GM23338 (cell line): ENCODE measurements around the gene ZNF20. TPM values are rescaled to one million over a fixed set of nuclear protein-coding genes. Genes with fewer than 3 reads are reported as not detected.

Experiments
- ATAC-seq: fragments of 200-7000 bp; cut with Tn5 transposase; 3 replicates; pipeline ENCODE4 v1.9.1; 2020
- DNase-seq: peaks from one replicate; pipeline ENCODE4 v3.0.0-alpha.2; 2015; ENCODE audit warnings: low spot score
- H2AFZ ChIP-seq: fragments of 200-600 bp; sonication (generic); 2 replicates; pipeline ENCODE4 v1.8.0; 2016; ENCODE audit warnings: antibody characterized with exemption, mild to moderate bottlenecking, moderate library complexity
- H3F3A ChIP-seq: fragments of 200-600 bp; sonication (generic); replicated peaks from 2 replicates; pipeline ENCODE4 v1.8.0; 2017; ENCODE audit warnings: antibody characterized with exemption, mixed run types, low read depth
- H3K27ac ChIP-seq: fragments of 200-600 bp; sonication (generic); 2 replicates; pipeline ENCODE4 v1.6.1; 2016; ENCODE audit warnings: low read depth
- H3K27me3 ChIP-seq: fragments of 200-600 bp; sonication (generic); 2 replicates; pipeline ENCODE4 v1.8.0; 2016; ENCODE audit warnings: mild to moderate bottlenecking, mixed run types, moderate library complexity; ENCODE audit not compliant: insufficient read depth
- H3K36me3 ChIP-seq: fragments of 200-600 bp; sonication (generic); 2 replicates; pipeline ENCODE4 v1.8.0; 2016; ENCODE audit warnings: mild to moderate bottlenecking; ENCODE audit not compliant: insufficient read depth
- H3K4me1 ChIP-seq: fragments of 200-600 bp; sonication (generic); 2 replicates; pipeline ENCODE4 v1.8.0; 2016; ENCODE audit warnings: mild to moderate bottlenecking, moderate library complexity; ENCODE audit not compliant: insufficient read depth
- H3K4me2 ChIP-seq: fragments of 200-600 bp; sonication (generic); 2 replicates; pipeline ENCODE4 v1.7.1; 2017; ENCODE audit warnings: mixed run types
- H3K4me3 ChIP-seq: fragments of 200-600 bp; sonication (generic); 2 replicates; pipeline ENCODE4 v1.6.1; 2016; ENCODE audit warnings: mixed run types
- H3K79me2 ChIP-seq: fragments of 200-600 bp; sonication (generic); replicated peaks from 2 replicates; pipeline ENCODE4 v1.8.0; 2017; ENCODE audit warnings: mild to moderate bottlenecking; ENCODE audit not compliant: insufficient read depth
- H3K9me2 ChIP-seq: fragments of 200-600 bp; sonication (generic); 2 replicates; pipeline ENCODE4 v1.8.0; 2017; ENCODE audit not compliant: insufficient read depth
- H4K20me1 ChIP-seq: fragments of 200-600 bp; sonication (generic); replicated peaks from 2 replicates; pipeline ENCODE4 v1.8.0; 2017; ENCODE audit warnings: mild to moderate bottlenecking; ENCODE audit not compliant: insufficient read depth
- H3K27ac Mint-ChIP-seq: 2 replicates; pipeline ENCODE4 v1.8.0; 2020; ENCODE audit warnings: inconsistent platforms, mild to moderate bottlenecking, moderate library complexity, mixed read lengths
- H3K27me3 Mint-ChIP-seq: 3 replicates; pipeline ENCODE4 v1.8.0; 2022; ENCODE audit warnings: low read depth, mild to moderate bottlenecking, moderate library complexity, mixed read lengths, inconsistent platforms; ENCODE audit not compliant: insufficient read depth, poor library complexity
- H3K36me3 Mint-ChIP-seq: 3 replicates; pipeline ENCODE4 v1.8.0; 2021; ENCODE audit warnings: low read depth, mild to moderate bottlenecking, inconsistent platforms, moderate library complexity, mixed read lengths
- H3K4me1 Mint-ChIP-seq: 3 replicates; pipeline ENCODE4 v1.8.0; 2020; ENCODE audit warnings: mild to moderate bottlenecking, inconsistent platforms, mixed read lengths
- H3K4me3 Mint-ChIP-seq: 3 replicates; pipeline ENCODE4 v1.8.0; 2021; ENCODE audit warnings: moderate library complexity, mild to moderate bottlenecking, inconsistent platforms, mixed read lengths
- H3K9me3 Mint-ChIP-seq: 3 replicates; pipeline ENCODE4 v1.8.0; 2020; ENCODE audit warnings: moderate library complexity, mild to moderate bottlenecking, inconsistent platforms, mixed read lengths
- CREB1 ChIP-seq: fragments of 250-450 bp; sonication (Bioruptor Pico); IDR thresholded peaks from 2 replicates; pipeline ENCODE4 v1.5.0; 2020; ENCODE audit warnings: low read depth, mild to moderate bottlenecking, moderate library complexity
- EZH2 ChIP-seq: fragments of 200-600 bp; sonication (generic); IDR thresholded peaks from one replicate; pipeline ENCODE4 v1.8.0; 2017; ENCODE audit warnings: antibody characterized with exemption, mild to moderate bottlenecking, low read depth; ENCODE audit not compliant: unreplicated experiment
- EZH2phosphoT487 ChIP-seq: fragments of 200-600 bp; sonication (generic); IDR thresholded peaks from one replicate; pipeline ENCODE4 v1.8.1; 2018; ENCODE audit warnings: antibody characterized with exemption; ENCODE audit not compliant: unreplicated experiment
- JUNB ChIP-seq: IDR thresholded peaks from one replicate; pipeline ENCODE4 v1.6.1; 2016; ENCODE audit warnings: antibody characterized with exemption; ENCODE audit not compliant: unreplicated experiment
- NANOG ChIP-seq: IDR thresholded peaks from 2 replicates; pipeline ENCODE4 v1.6.1; 2016; ENCODE audit warnings: antibody characterized with exemption, borderline replicate concordance
- POLR2AphosphoS5 ChIP-seq: IDR thresholded peaks from 2 replicates; pipeline ENCODE4 v1.6.1; 2016; ENCODE audit warnings: antibody characterized with exemption, low read depth
- STAT1 ChIP-seq: IDR thresholded peaks from one replicate; pipeline ENCODE4 v1.6.1; 2016; ENCODE audit warnings: antibody characterized with exemption; ENCODE audit not compliant: unreplicated experiment
- ZNF114 ChIP-seq: fragments of 250-450 bp; sonication (Bioruptor Pico); IDR thresholded peaks from 2 replicates; pipeline ENCODE4 v1.5.0; 2020; ENCODE audit warnings: mild to moderate bottlenecking, moderate library complexity
- ZNF331 ChIP-seq: fragments of 250-450 bp; sonication (Bioruptor Pico); IDR thresholded peaks from 2 replicates; pipeline ENCODE4 v1.5.0; 2020; ENCODE audit warnings: low read depth, mild to moderate bottlenecking, moderate library complexity
- polyA plus RNA-seq: library from polyadenylated mRNA; unstranded; fragments of >200 nt; fragmentation: Nextera tagmentation; extraction: Ambion mirVana; gene quantifications from 2 replicates; pipeline ENCODE4 v1.2.1, GENCODE V29; 2016
- total RNA-seq: library from RNA; depleted of rRNA; stranded (reverse); fragments of >200 nt; shearing (Covaris generic); gene quantifications from 2 replicates; pipeline ENCODE4 v1.2.3, GENCODE V29; 2014
- TF ChIP-seq, protein P1 (sequence below): fragments of 250-450 bp; sonication (Bioruptor Pico); IDR thresholded peaks from 2 replicates; pipeline ENCODE4 v1.5.0; 2020; ENCODE audit warnings: mild to moderate bottlenecking, moderate library complexity
- TF ChIP-seq, protein P2 (sequence below): IDR thresholded peaks from 2 replicates; pipeline ENCODE4 v1.6.1; 2016; ENCODE audit warnings: antibody characterized with exemption
- TF ChIP-seq, protein P3 (sequence below), 2 experiments: fragments of 200-600 bp in 1 of 2; sonication (generic) in 1 of 2; conservative IDR thresholded peaks; 2 replicates each; pipeline versions ENCODE4 v1.5.1 to v1.6.1; 2016 to 2017; ENCODE audit warnings: antibody characterized with exemption in 2 of 2, low read depth in 2 of 2, mild to moderate bottlenecking in 2 of 2, moderate library complexity in 1 of 2
- TF ChIP-seq, protein P4 (sequence below): IDR thresholded peaks from one replicate; pipeline ENCODE4 v1.6.1; 2018; ENCODE audit warnings: antibody characterized with exemption; ENCODE audit not compliant: unreplicated experiment

ZNF20 gene
- total and polyA plus RNA-seq, 2 experiments from 2014 or later, result 4.1 to 7.5 TPM

DNA sequence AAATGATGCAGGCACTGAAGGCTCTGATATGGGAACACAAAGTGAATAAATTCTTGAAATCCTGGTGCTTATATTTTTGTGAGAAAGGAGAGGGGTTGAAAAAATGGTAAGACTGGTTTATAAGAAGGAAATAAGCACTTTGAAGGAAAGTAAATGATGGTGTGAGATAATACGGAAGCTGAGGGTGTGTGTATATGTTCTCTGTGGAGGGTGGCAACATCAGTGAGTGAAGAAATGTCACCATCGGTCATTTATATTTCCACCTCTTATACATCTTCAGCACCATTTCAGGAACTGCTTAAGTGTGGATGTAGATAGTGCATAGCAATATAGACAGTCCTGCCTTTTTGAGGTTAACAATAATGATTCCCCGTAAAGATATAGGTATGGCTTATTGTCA is 40.2 kb upstream of the ZNF20 start:
- Histone ChIP-seq H3F3A (no peaks in the 10 kb centered on the region), H3K4me1 (peaks cover 10% of the 10 kb centered on the region), H4K20me1 (no peaks in the 10 kb centered on the region), H3K36me3 (no peaks in the 10 kb centered on the region; the same call in 1 of the 2 replicates), H3K79me2 (peaks cover 34% of the 10 kb centered on the region), H3K4me3 (no peak overlapping the region), H3K27ac (no peak overlapping the region), H3K9me2 (no peaks in the 10 kb centered on the region), H3K4me2 (no peak overlapping the region), H2AFZ (no peak overlapping the region), H3K27me3 (no peaks in the 10 kb centered on the region)
- TF ChIP-seq, protein P1, sequence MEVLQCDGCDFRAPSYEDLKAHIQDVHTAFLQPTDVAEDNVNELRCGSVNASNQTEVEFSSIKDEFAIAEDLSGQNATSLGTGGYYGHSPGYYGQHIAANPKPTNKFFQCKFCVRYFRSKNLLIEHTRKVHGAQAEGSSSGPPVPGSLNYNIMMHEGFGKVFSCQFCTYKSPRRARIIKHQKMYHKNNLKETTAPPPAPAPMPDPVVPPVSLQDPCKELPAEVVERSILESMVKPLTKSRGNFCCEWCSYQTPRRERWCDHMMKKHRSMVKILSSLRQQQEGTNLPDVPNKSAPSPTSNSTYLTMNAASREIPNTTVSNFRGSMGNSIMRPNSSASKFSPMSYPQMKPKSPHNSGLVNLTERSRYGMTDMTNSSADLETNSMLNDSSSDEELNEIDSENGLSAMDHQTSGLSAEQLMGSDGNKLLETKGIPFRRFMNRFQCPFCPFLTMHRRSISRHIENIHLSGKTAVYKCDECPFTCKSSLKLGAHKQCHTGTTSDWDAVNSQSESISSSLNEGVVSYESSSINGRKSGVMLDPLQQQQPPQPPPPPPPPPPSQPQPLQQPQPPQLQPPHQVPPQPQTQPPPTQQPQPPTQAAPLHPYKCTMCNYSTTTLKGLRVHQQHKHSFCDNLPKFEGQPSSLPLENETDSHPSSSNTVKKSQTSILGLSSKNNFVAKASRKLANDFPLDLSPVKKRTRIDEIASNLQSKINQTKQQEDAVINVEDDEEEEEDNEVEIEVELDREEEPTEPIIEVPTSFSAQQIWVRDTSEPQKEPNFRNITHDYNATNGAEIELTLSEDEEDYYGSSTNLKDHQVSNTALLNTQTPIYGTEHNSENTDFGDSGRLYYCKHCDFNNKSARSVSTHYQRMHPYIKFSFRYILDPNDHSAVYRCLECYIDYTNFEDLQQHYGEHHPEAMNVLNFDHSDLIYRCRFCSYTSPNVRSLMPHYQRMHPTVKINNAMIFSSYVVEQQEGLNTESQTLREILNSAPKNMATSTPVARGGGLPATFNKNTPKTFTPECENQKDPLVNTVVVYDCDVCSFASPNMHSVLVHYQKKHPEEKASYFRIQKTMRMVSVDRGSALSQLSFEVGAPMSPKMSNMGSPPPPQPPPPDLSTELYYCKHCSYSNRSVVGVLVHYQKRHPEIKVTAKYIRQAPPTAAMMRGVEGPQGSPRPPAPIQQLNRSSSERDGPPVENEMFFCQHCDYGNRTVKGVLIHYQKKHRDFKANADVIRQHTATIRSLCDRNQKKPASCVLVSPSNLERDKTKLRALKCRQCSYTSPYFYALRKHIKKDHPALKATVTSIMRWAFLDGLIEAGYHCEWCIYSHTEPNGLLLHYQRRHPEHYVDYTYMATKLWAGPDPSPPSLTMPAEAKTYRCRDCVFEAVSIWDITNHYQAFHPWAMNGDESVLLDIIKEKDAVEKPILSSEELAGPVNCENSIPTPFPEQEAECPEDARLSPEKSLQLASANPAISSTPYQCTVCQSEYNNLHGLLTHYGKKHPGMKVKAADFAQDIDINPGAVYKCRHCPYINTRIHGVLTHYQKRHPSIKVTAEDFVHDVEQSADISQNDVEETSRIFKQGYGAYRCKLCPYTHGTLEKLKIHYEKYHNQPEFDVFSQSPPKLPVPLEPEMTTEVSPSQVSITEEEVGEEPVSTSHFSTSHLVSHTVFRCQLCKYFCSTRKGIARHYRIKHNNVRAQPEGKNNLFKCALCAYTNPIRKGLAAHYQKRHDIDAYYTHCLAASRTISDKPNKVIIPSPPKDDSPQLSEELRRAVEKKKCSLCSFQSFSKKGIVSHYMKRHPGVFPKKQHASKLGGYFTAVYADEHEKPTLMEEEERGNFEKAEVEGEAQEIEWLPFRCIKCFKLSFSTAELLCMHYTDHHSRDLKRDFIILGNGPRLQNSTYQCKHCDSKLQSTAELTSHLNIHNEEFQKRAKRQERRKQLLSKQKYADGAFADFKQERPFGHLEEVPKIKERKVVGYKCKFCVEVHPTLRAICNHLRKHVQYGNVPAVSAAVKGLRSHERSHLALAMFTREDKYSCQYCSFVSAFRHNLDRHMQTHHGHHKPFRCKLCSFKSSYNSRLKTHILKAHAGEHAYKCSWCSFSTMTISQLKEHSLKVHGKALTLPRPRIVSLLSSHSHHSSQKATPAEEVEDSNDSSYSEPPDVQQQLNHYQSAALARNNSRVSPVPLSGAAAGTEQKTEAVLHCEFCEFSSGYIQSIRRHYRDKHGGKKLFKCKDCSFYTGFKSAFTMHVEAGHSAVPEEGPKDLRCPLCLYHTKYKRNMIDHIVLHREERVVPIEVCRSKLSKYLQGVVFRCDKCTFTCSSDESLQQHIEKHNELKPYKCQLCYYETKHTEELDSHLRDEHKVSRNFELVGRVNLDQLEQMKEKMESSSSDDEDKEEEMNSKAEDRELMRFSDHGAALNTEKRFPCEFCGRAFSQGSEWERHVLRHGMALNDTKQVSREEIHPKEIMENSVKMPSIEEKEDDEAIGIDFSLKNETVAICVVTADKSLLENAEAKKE (CRISPR knock-in tag), result no peak
- TF ChIP-seq ZNF114 (CRISPR knock-in tag), result no peak
- TF ChIP-seq, protein P2, sequence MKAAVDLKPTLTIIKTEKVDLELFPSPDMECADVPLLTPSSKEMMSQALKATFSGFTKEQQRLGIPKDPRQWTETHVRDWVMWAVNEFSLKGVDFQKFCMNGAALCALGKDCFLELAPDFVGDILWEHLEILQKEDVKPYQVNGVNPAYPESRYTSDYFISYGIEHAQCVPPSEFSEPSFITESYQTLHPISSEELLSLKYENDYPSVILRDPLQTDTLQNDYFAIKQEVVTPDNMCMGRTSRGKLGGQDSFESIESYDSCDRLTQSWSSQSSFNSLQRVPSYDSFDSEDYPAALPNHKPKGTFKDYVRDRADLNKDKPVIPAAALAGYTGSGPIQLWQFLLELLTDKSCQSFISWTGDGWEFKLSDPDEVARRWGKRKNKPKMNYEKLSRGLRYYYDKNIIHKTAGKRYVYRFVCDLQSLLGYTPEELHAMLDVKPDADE, result no peak
- no peak for TF ChIP-seq ZNF331
- TF ChIP-seq, protein P3, sequence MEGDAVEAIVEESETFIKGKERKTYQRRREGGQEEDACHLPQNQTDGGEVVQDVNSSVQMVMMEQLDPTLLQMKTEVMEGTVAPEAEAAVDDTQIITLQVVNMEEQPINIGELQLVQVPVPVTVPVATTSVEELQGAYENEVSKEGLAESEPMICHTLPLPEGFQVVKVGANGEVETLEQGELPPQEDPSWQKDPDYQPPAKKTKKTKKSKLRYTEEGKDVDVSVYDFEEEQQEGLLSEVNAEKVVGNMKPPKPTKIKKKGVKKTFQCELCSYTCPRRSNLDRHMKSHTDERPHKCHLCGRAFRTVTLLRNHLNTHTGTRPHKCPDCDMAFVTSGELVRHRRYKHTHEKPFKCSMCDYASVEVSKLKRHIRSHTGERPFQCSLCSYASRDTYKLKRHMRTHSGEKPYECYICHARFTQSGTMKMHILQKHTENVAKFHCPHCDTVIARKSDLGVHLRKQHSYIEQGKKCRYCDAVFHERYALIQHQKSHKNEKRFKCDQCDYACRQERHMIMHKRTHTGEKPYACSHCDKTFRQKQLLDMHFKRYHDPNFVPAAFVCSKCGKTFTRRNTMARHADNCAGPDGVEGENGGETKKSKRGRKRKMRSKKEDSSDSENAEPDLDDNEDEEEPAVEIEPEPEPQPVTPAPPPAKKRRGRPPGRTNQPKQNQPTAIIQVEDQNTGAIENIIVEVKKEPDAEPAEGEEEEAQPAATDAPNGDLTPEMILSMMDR (conservative IDR thresholded peaks at IDR 0.05; ENCODE audit: low read depth in 2 of 2), result no peak
- no peak for TF ChIP-seq STAT1
- TF ChIP-seq NANOG, result no peak
- TF ChIP-seq, protein P4, sequence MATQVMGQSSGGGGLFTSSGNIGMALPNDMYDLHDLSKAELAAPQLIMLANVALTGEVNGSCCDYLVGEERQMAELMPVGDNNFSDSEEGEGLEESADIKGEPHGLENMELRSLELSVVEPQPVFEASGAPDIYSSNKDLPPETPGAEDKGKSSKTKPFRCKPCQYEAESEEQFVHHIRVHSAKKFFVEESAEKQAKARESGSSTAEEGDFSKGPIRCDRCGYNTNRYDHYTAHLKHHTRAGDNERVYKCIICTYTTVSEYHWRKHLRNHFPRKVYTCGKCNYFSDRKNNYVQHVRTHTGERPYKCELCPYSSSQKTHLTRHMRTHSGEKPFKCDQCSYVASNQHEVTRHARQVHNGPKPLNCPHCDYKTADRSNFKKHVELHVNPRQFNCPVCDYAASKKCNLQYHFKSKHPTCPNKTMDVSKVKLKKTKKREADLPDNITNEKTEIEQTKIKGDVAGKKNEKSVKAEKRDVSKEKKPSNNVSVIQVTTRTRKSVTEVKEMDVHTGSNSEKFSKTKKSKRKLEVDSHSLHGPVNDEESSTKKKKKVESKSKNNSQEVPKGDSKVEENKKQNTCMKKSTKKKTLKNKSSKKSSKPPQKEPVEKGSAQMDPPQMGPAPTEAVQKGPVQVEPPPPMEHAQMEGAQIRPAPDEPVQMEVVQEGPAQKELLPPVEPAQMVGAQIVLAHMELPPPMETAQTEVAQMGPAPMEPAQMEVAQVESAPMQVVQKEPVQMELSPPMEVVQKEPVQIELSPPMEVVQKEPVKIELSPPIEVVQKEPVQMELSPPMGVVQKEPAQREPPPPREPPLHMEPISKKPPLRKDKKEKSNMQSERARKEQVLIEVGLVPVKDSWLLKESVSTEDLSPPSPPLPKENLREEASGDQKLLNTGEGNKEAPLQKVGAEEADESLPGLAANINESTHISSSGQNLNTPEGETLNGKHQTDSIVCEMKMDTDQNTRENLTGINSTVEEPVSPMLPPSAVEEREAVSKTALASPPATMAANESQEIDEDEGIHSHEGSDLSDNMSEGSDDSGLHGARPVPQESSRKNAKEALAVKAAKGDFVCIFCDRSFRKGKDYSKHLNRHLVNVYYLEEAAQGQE, result no peak
- no peak for TF ChIP-seq EZH2
- TF ChIP-seq EZH2phosphoT487, result no peak
- TF ChIP-seq CREB1 (CRISPR knock-in tag), result no peak
- TF ChIP-seq POLR2AphosphoS5, result no peak
- no peak for TF ChIP-seq JUNB
- no peaks in the 10 kb centered on the region for H3K27me3 Mint-ChIP-seq
- peaks cover 68% of the 10 kb centered on the region for H3K36me3 Mint-ChIP-seq
- H3K9me3 Mint-ChIP-seq, result peaks cover 62% of the 10 kb centered on the region
- H3K27ac Mint-ChIP-seq, result no peak overlapping the region
- peaks cover 3% of the 10 kb centered on the region; the same call in 2 of the 3 replicates for H3K4me1 Mint-ChIP-seq
- no peak for DNase-seq
- no peak for ATAC-seq
- no peak overlapping the region for H3K4me3 Mint-ChIP-seq
